ENCODE data around the gene ASB1. TPM values are rescaled to one million over a fixed set of nuclear protein-coding genes. Genes with fewer than 3 reads are reported as not detected.

The ASB1 gene
- total RNA-seq, 1 donor: 45.5 TPM

- DNase-seq (ENCODE audit: low read depth): no peak
- TF ChIP-seq CTCF (IDR thresholded peaks at IDR 0.05; ENCODE audit: insufficient read depth, low read length): no peak
- H3K4me3 ChIP-seq (ENCODE audit: low read depth, low read length): no peak overlapping the region
These were observed 56.9 kb downstream of the ASB1 start for GRCh38 chr2:238483656-238484055.

GRCh38 chr2:238484522-238485452 is 58.1 kb downstream of the ASB1 start:
- H3K4me3 ChIP-seq (ENCODE audit: low read depth, low read length): no peak overlapping the region
- TF ChIP-seq CTCF (IDR thresholded peaks at IDR 0.05; ENCODE audit: insufficient read depth, low read length): no peak
- DNase-seq (ENCODE audit: low read depth): no peak

- TF ChIP-seq CTCF (IDR thresholded peaks at IDR 0.05; ENCODE audit: insufficient read depth, low read length): no peak
- DNase-seq (ENCODE audit: low read depth): no peak
- no peak overlapping the region for H3K4me3 ChIP-seq (ENCODE audit: low read depth, low read length)
These were observed 59.6 kb downstream of the ASB1 start for GRCh38 chr2:238486123-238486848.

- DNase-seq (ENCODE audit: low read depth): no peak
- no peak overlapping the region for H3K4me3 ChIP-seq (ENCODE audit: low read depth, low read length)
These were observed 60.4 kb downstream of the ASB1 start for GRCh38 chr2:238487134-238487533.

GRCh38 chr2:238487652-238488346 is 61.1 kb downstream of the ASB1 start:
- no peak for TF ChIP-seq CTCF (IDR thresholded peaks at IDR 0.05; ENCODE audit: insufficient read depth, low read length)
- no peak for DNase-seq (ENCODE audit: low read depth)
- H3K4me3 ChIP-seq (ENCODE audit: low read depth, low read length): no peak overlapping the region

More at GRCh38 chr2:238487134-238487533, 60.4 kb downstream of the ASB1 start:
- no peak for TF ChIP-seq CTCF (IDR thresholded peaks at IDR 0.05; ENCODE audit: insufficient read depth, low read length)

GRCh38 chr2:238488347-238488826 is 61.7 kb downstream of the ASB1 start:
- no peak for DNase-seq (ENCODE audit: low read depth)
- no peak for TF ChIP-seq CTCF (IDR thresholded peaks at IDR 0.05; ENCODE audit: insufficient read depth, low read length)
- H3K4me3 ChIP-seq (ENCODE audit: low read depth, low read length): no peak overlapping the region

All from fibroblast of the aortic adventitia (primary cell).